ENCODE measurements around the gene PFDN6. TPM values are rescaled to one million over a fixed set of nuclear protein-coding genes. Genes with fewer than 3 reads are reported as not detected.

PFDN6 gene
- total RNA-seq, 1 experiment from 2014 or later, result 90.5 TPM

- intact Hi-C loops (cut with micrococcal nuclease), result no loop called here
- H3K36me3 ChIP-seq (ENCODE audit: control insufficient read depth in 1 of 2, insufficient read depth in 2 of 2, low read length in 2 of 2), result peaks cover 28 to 46% of the 10 kb centered on the region in 2 experiments
- no peak for TF ChIP-seq ATF3 (IDR thresholded peaks at IDR 0.05)
- peak; percentile 1 for TF ChIP-seq POLR2A (IDR thresholded peaks at IDR 0.05; ENCODE audit: borderline replicate concordance, extremely low read depth, insufficient read depth, insufficient read length)
Observed at GRCh38 chr6:33273129-33273923, 16.1 kb upstream of the PFDN6 start.

GRCh38 chr6:33273924-33274902 is 15.2 kb upstream of the PFDN6 start:
- ChIA-PET RAD21 (ENCODE audit: low non-redundant PET in 1 of 2, low total read pairs in 2 of 2, uncharacterized antibody in 2 of 2, unreplicated experiment in 2 of 2) (no interaction called here), POLR2A (no interaction called here), CTCF (no interaction called here)
- intact Hi-C loops (cut with micrococcal nuclease), result no loop called here
- Histone ChIP-seq H2AFZ (ENCODE audit: low read depth, low read length, poor library complexity, severe bottlenecking) (no peak overlapping the region), H3K79me2 (ENCODE audit: insufficient read depth, low read length) (peaks cover 63% of the 10 kb centered on the region), H3K9me3 (ENCODE audit: control insufficient read depth in 1 of 2, insufficient read depth in 1 of 2, low read depth in 1 of 2, low read length in 2 of 2) (no peaks in the 10 kb centered on the region), H3K27me3 (ENCODE audit: insufficient read depth, low read length) (no peaks in the 10 kb centered on the region), H3K4me2 (ENCODE audit: low read length) (peak overlapping the region; percentile 86), H3K9me2 (ENCODE audit: insufficient read depth) (no peaks in the 10 kb centered on the region), H3K9ac (ENCODE audit: low read length) (peak overlapping the region; percentile 98), H3K4me1 (ENCODE audit: control insufficient read depth in 1 of 2, insufficient read depth in 2 of 2, low read length in 2 of 2) (peaks cover 33 to 59% of the 10 kb centered on the region in 2 experiments), H3K4me3 (replicated peaks in 1 of 2; ENCODE audit: low read depth in 1 of 2, low read length in 2 of 2) (peak overlapping the region; percentile 75 to 99), H3K36me3 (ENCODE audit: control insufficient read depth in 1 of 2, insufficient read depth in 2 of 2, low read length in 2 of 2) (peaks cover 31 to 44% of the 10 kb centered on the region in 2 experiments), H4K20me1 (ENCODE audit: insufficient read depth) (peaks cover 22% of the 10 kb centered on the region), H3K27ac (ENCODE audit: low read depth, low read length) (peak overlapping the region; percentile 82)
- DNase-seq (ENCODE audit: low read depth, low spot score) (no peak), ATAC-seq (no peak)
- no TSS peak for BruUV-seq (replicated peaks)
- no peak; the same call in 1 of the 2 replicates for TF ChIP-seq POLR2AphosphoS5 (IDR thresholded peaks at IDR 0.05; ENCODE audit: low read depth, low read length)
- no peak for TF ChIP-seq SIN3A (IDR thresholded peaks at IDR 0.05; ENCODE audit: low read depth)
- TF ChIP-seq POLR2A (IDR thresholded peaks at IDR 0.05; ENCODE audit: borderline replicate concordance, extremely low read depth, insufficient read depth, insufficient read length), result no peak
- TF ChIP-seq ZBTB33 (IDR thresholded peaks at IDR 0.05; ENCODE audit: extremely low read depth, insufficient replicate concordance, low read length), result no peak
- TF ChIP-seq ZFX (IDR thresholded peaks at IDR 0.05), result no peak
- no peak for TF ChIP-seq EZH2phosphoT487 (IDR thresholded peaks at IDR 0.05; ENCODE audit: borderline replicate concordance)
- no peak for TF ChIP-seq ELF1 (IDR thresholded peaks at IDR 0.05; ENCODE audit: borderline replicate concordance, low read depth)
- TF ChIP-seq EGR1 (IDR thresholded peaks at IDR 0.05; ENCODE audit: low read depth), result no peak
- TF ChIP-seq JUND (IDR thresholded peaks at IDR 0.05), result no peak
- TF ChIP-seq CBX3 (IDR thresholded peaks at IDR 0.05; ENCODE audit: low read depth), result no peak
- TF ChIP-seq ZNF274 (IDR thresholded peaks at IDR 0.05; ENCODE audit: low read depth, low read length), result no peak
- no peak for TF ChIP-seq CTCF (IDR thresholded peaks at IDR 0.05 in 2 of 3, conservative IDR thresholded peaks at IDR 0.05 in 1 of 3; ENCODE audit: borderline replicate concordance in 1 of 3, insufficient read depth in 1 of 3, low read depth in 2 of 3, low read length in 2 of 3)

More at GRCh38 chr6:33273129-33273923, 16.1 kb upstream of the PFDN6 start:
- H3K4me3 ChIP-seq (replicated peaks in 1 of 2; ENCODE audit: low read depth in 1 of 2, low read length in 2 of 2), result peak overlapping the region; percentile 75 to 99
- CTCF ChIA-PET, result no interaction called here
- no peaks in the 10 kb centered on the region for H3K27me3 ChIP-seq (ENCODE audit: insufficient read depth, low read length)
- peaks cover 22% of the 10 kb centered on the region for H4K20me1 ChIP-seq (ENCODE audit: insufficient read depth)
- no TSS peak for BruUV-seq (replicated peaks)
- peak overlapping the region; percentile 82 for H3K27ac ChIP-seq (ENCODE audit: low read depth, low read length)
- RAD21 ChIA-PET (ENCODE audit: low non-redundant PET in 1 of 2, low total read pairs in 2 of 2, uncharacterized antibody in 2 of 2, unreplicated experiment in 2 of 2), result no interaction called here
- no peaks in the 10 kb centered on the region for H3K9me3 ChIP-seq (ENCODE audit: control insufficient read depth in 1 of 2, insufficient read depth in 1 of 2, low read depth in 1 of 2, low read length in 2 of 2)
- peaks cover 33 to 59% of the 10 kb centered on the region in 2 experiments for H3K4me1 ChIP-seq (ENCODE audit: control insufficient read depth in 1 of 2, insufficient read depth in 2 of 2, low read length in 2 of 2)
- H3K79me2 ChIP-seq (ENCODE audit: insufficient read depth, low read length), result peaks cover 63% of the 10 kb centered on the region
- H3K4me2 ChIP-seq (ENCODE audit: low read length), result peak overlapping the region; percentile 86
- POLR2A ChIA-PET, result no interaction called here
- H3K9me2 ChIP-seq (ENCODE audit: insufficient read depth), result no peaks in the 10 kb centered on the region
- no peak overlapping the region for H2AFZ ChIP-seq (ENCODE audit: low read depth, low read length, poor library complexity, severe bottlenecking)
- ATAC-seq (no peak), DNase-seq (ENCODE audit: low read depth, low spot score) (no peak)
- peak overlapping the region; percentile 98 for H3K9ac ChIP-seq (ENCODE audit: low read length)
